GM19438 (cell line): ENCODE data around the gene NLRX1.
A peak's percentile ranks its signal among the peaks of the same experiment; 100 is the strongest.
"Not testable (repeated sequence)": the region's sequence is repeated elsewhere in the genome, so short reads cannot be mapped to it uniquely, and the experiment has no call there.

Experiments
- ATAC-seq: cut with Tn5 transposase; IDR thresholded peaks from one replicate; pipeline ENCODE4 v1.9.1; 2021; ENCODE audit warnings: low read depth; ENCODE audit not compliant: unreplicated experiment

The NLRX1 gene

GRCh38 chr11:119168471-119169281 lies at the start of gene NLRX1:
Gene NLRX1 (plus strand): TSS chr11:119168725. CDS start chr11:119171404, 2,679 bp downstream.
- ATAC-seq, result peak; percentile 80

- ATAC-seq, result no peak
Observed at GRCh38 chr11:119118946-119119345, 49.6 kb upstream of the NLRX1 start.

- no peak for ATAC-seq
Observed at GRCh38 chr11:119120639-119121007, 47.9 kb upstream of the NLRX1 start.

GRCh38 chr11:119121008-119121810 lies 47.3 kb upstream of the NLRX1 start, which contains the start of gene HINFP:
Gene HINFP (plus strand): TSS chr11:119121580. CDS start chr11:119126945, 5,365 bp downstream.
- ATAC-seq, result peak; percentile 96

GRCh38 chr11:119121811-119122124 lies 46.8 kb upstream of the NLRX1 start:
- ATAC-seq, result no peak

GRCh38 chr11:119125821-119126220 lies 42.7 kb upstream of the NLRX1 start:
- no peak for ATAC-seq

GRCh38 chr11:119126675-119127268 lies 41.8 kb upstream of the NLRX1 start:
- ATAC-seq, result no peak

- no peak for ATAC-seq
Observed at GRCh38 chr11:119130662-119131061, 37.9 kb upstream of the NLRX1 start.

- ATAC-seq, result no peak
Observed at GRCh38 chr11:119134389-119134978, 34.0 kb upstream of the NLRX1 start.

GRCh38 chr11:119139276-119139675 lies 29.2 kb upstream of the NLRX1 start:
- not testable (repeated sequence) for ATAC-seq

- no peak for ATAC-seq
Observed at GRCh38 chr11:119144825-119145486, 23.6 kb upstream of the NLRX1 start.

- no peak for ATAC-seq
Observed at GRCh38 chr11:119145551-119145950, 23.0 kb upstream of the NLRX1 start.

- ATAC-seq, result no peak
Observed at GRCh38 chr11:119147604-119148333, 20.8 kb upstream of the NLRX1 start.

GRCh38 chr11:119148720-119149017 lies 19.9 kb upstream of the NLRX1 start:
- no peak for ATAC-seq

GRCh38 chr11:119149018-119149785 lies 19.3 kb upstream of the NLRX1 start, which contains the start of gene ABCG4:
Gene ABCG4 (plus strand): TSS chr11:119149052. CDS start chr11:119149966, 914 bp downstream.
- ATAC-seq, result no peak

- no peak for ATAC-seq
Observed at GRCh38 chr11:119149786-119150275, 18.7 kb upstream of the NLRX1 start.

GRCh38 chr11:119152043-119152442 lies 16.5 kb upstream of the NLRX1 start:
- ATAC-seq, result no peak

GRCh38 chr11:119152604-119153003 lies 15.9 kb upstream of the NLRX1 start:
- ATAC-seq, result no peak
